ENCODE results near the gene STK39.

DNA sequence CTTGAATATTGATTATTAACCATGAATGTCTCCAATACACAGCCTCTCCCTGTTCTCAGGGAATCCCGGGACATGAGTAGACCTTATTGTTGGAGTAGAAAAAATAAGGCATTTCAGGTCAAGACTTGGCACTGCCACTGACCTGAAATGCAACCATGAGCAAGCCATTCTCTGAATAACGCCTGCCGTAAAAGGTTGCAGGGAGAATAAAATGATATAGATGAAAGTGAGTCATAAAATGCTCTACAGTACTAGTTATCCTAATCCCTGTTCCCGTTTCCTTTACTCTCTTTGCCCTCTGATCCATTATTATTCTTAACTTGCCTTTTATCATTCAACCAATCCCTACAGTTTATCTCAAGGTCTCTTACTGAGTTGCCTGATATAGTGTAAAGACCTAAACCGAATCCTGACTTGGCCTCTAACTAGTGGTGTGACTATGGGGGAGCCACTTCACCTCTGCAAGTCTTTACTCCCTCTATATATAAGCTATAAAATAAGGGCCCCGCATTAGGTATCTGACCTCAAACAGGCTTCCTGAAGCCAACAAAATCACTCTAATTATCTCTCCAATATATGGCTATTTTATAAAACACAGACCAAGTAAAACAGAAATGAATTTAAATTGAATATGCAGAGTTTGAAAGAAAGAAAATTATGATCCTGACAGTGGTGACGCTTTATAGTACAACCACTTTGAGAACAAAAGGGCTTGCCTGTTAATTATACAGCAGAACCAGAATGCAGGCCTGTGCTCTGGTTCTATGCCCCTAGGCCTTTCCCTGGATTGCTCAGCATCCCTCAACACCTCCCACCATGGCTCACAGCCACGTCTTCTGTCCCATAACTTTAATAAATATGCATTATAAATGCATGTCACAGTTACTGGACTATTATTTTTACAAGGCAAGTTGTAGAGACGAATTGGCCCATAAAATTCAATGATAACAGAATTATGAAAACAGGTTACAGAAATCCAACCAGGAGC lies 183.1 kb downstream of the STK39 start:
- TF ChIP-seq YY1 (IDR thresholded peaks at IDR 0.05; ENCODE audit: insufficient read depth, insufficient read length) (no peak), ZNF274 (IDR thresholded peaks at IDR 0.05; ENCODE audit: low read depth, low read length) (no peak)
